K562 (cell line): ENCODE data around the gene CSKMT. TPM values are rescaled to one million over a fixed set of nuclear protein-coding genes. Genes with fewer than 3 reads are reported as not detected.

Experiments used
- BCOR ChIP-seq: fragments of 450-650 bp; IDR thresholded peaks from 2 replicates; pipeline ENCODE4 v1.6.1; 2016
- C11orf30 ChIP-seq: fragments of 450-650 bp; IDR thresholded peaks from 2 replicates; pipeline ENCODE4 v1.6.1; 2016; ENCODE audit warnings: low read depth, mild to moderate bottlenecking
- E2F4 ChIP-seq: sonication (generic); formaldehyde crosslinking; IDR thresholded peaks from 2 replicates; pipeline ENCODE4 v1.8.0; 2022; ENCODE audit warnings: mild to moderate bottlenecking, low read depth, missing genetic modification reagents
- ETV5 ChIP-seq: sonication (generic); formaldehyde crosslinking; IDR thresholded peaks from 2 replicates; pipeline ENCODE4 v1.4.0; 2020; ENCODE audit warnings: low read depth, mild to moderate bottlenecking, missing genetic modification reagents
- HMGXB4 ChIP-seq: sonication (generic); formaldehyde crosslinking; IDR thresholded peaks from 2 replicates; pipeline ENCODE4 v1.8.1; 2023; ENCODE audit warnings: mild to moderate bottlenecking, missing genetic modification reagents
- L3MBTL2 ChIP-seq: fragments of 450-650 bp; IDR thresholded peaks from 2 replicates; pipeline ENCODE4 v1.6.1; 2016; ENCODE audit warnings: mild to moderate bottlenecking, moderate library complexity
- MAZ ChIP-seq, 2 experiments: fragments of 450-650 bp in 1 of 2; sonication (generic) in 1 of 2; formaldehyde crosslinking; IDR thresholded peaks in 1 of 2; conservative IDR thresholded peaks in 1 of 2; 2 replicates each; pipeline versions ENCODE4 v1.4.0 to v1.5.0; 2020; ENCODE audit warnings: mild to moderate bottlenecking in 1 of 2, missing genetic modification reagents in 1 of 2
- MEIS2 ChIP-seq: fragments of 450-650 bp; IDR thresholded peaks from 2 replicates; pipeline ENCODE4 v1.6.1; 2014; ENCODE audit warnings: mild to moderate bottlenecking; ENCODE audit not compliant: partially characterized antibody
- PHF20 ChIP-seq: fragments of 450-650 bp; IDR thresholded peaks from 2 replicates; pipeline ENCODE4 v1.6.1; 2018; ENCODE audit not compliant: partially characterized antibody
- SP1 ChIP-seq: sonication (generic); formaldehyde crosslinking; IDR thresholded peaks from 2 replicates; pipeline ENCODE4 v1.8.1; 2022; ENCODE audit warnings: mild to moderate bottlenecking, missing genetic modification reagents
- TEAD1 ChIP-seq, 2 experiments: fragments of 450-650 bp in 1 of 2; sonication (generic) in 1 of 2; formaldehyde crosslinking; IDR thresholded peaks; 2 replicates each; pipeline versions ENCODE4 v1.4.0 to v1.8.0; 2020 to 2022; ENCODE audit warnings: mild to moderate bottlenecking in 2 of 2, missing genetic modification reagents in 1 of 2
- YY1 ChIP-seq, 3 experiments: IDR thresholded peaks; 2 replicates each; pipeline ENCODE4 v1.6.1; 2011; ENCODE audit warnings: low read length in 2 of 3, mild to moderate bottlenecking in 2 of 3, moderate library complexity in 2 of 3, borderline replicate concordance in 1 of 3, control low read depth in 1 of 3, low read depth in 1 of 3; ENCODE audit not compliant: insufficient read depth in 3 of 3, insufficient replicate concordance in 2 of 3, control insufficient read depth in 1 of 3, insufficient read length in 1 of 3; ENCODE audit errors: extremely low read depth in 1 of 3
- ZNF384 ChIP-seq: IDR thresholded peaks from 2 replicates; pipeline ENCODE4 v1.6.1; 2012; ENCODE audit warnings: low read depth, low read length, improper control_type of control experiment
- polyA plus RNA-seq, 8 experiments: library from polyadenylated mRNA; depleted of rRNA in 4 of 8; stranded (reverse) in 5 of 8; unstranded in 3 of 8; fragments of >200 nt; fragmentation: Nextera tagmentation in 2 of 8; fragmentation: Illumina TruSeq in 1 of 8; extraction: Ambion mirVana in 2 of 8; extraction: Trizol in 1 of 8; gene quantifications; 2 replicates each; pipeline versions ENCODE4 v1.2.1 to v1.2.3, GENCODE V29; 2011 to 2014; ENCODE audit warnings: inconsistent platforms in 1 of 8, missing spikeins in 1 of 8
- total RNA-seq, 7 experiments: library from RNA; depleted of rRNA in 6 of 7; stranded (reverse); fragments of >200 nt in 6 of 7; fragmentation: Illumina TruSeq in 2 of 7; extraction: Trizol in 2 of 7; gene quantifications; 2 replicates each; pipeline versions ENCODE4 v1.2.1 to v1.2.3, GENCODE V29; 2011 to 2021; ENCODE audit warnings: low replicate concordance in 1 of 7
- TF ChIP-seq, protein P1 (sequence below), 2 experiments: fragments of 250-450 bp in 1 of 2; fragments of 450-650 bp in 1 of 2; sonication (Bioruptor Pico) in 1 of 2; IDR thresholded peaks; 2 replicates each; pipeline versions ENCODE4 v1.6.1 to v1.8.0; 2016 to 2021; ENCODE audit warnings: mild to moderate bottlenecking in 2 of 2, moderate library complexity in 2 of 2, missing compliant biosample characterization in 1 of 2, missing genetic modification characterization in 1 of 2
- TF ChIP-seq, protein P2 (sequence below): fragments of 150-350 bp; conservative IDR thresholded peaks from 2 replicates; pipeline ENCODE4 v1.6.1; 2014; ENCODE audit warnings: low read length
- TF ChIP-seq, protein P3 (sequence below): fragments of 250-450 bp; sonication (Bioruptor Pico); IDR thresholded peaks from 2 replicates; pipeline ENCODE4 v1.5.0; 2021

The CSKMT gene
- total and polyA plus RNA-seq, 9 of the 15 experiments (the other 6 are each of a cell fraction or from before 2014, with no cell fraction given) = 10.3 to 108 (median 27.2) TPM

GRCh38 chr11:62671608-62672389 is 6.7 kb downstream of the CSKMT start, which contains the start of the genes LBHD1 and UQCC3 (continued):
- TF ChIP-seq TEAD1 (CRISPR knock-in tag; IDR thresholded peaks at IDR 0.05) = peak; percentile 10 to 87; a peak in 2 of 4 replicates
- peak; percentile 44; the same call in 1 of the 2 replicates for TF ChIP-seq E2F4 (CRISPR knock-in tag)
- peak; percentile 69 for TF ChIP-seq C11orf30
- peak; percentile 42 to 49; a peak in 1 of 4 replicates for TF ChIP-seq MAZ (CRISPR knock-in tag; conservative IDR thresholded peaks at IDR 0.05 in 1 of 2, IDR thresholded peaks at IDR 0.05 in 1 of 2)
- no peak for TF ChIP-seq MEIS2
- peak; percentile 41; the same call in 1 of the 2 replicates for TF ChIP-seq BCOR
- peak; percentile 48 to 92 (median 80) for TF ChIP-seq YY1 (IDR thresholded peaks at IDR 0.05; ENCODE audit: borderline replicate concordance in 1 of 3, control insufficient read depth in 1 of 3, extremely low read depth in 1 of 3, insufficient read depth in 3 of 3, insufficient read length in 1 of 3, insufficient replicate concordance in 2 of 3, low read depth in 1 of 3, low read length in 2 of 3)
- TF ChIP-seq, protein P1, sequence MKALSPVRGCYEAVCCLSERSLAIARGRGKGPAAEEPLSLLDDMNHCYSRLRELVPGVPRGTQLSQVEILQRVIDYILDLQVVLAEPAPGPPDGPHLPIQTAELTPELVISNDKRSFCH (CRISPR knock-in tag; IDR thresholded peaks at IDR 0.05) = no peak
- TF ChIP-seq, protein P1 (tag; IDR thresholded peaks at IDR 0.05) = peak; percentile 43; the same call in 1 of the 2 replicates
- TF ChIP-seq, protein P2, sequence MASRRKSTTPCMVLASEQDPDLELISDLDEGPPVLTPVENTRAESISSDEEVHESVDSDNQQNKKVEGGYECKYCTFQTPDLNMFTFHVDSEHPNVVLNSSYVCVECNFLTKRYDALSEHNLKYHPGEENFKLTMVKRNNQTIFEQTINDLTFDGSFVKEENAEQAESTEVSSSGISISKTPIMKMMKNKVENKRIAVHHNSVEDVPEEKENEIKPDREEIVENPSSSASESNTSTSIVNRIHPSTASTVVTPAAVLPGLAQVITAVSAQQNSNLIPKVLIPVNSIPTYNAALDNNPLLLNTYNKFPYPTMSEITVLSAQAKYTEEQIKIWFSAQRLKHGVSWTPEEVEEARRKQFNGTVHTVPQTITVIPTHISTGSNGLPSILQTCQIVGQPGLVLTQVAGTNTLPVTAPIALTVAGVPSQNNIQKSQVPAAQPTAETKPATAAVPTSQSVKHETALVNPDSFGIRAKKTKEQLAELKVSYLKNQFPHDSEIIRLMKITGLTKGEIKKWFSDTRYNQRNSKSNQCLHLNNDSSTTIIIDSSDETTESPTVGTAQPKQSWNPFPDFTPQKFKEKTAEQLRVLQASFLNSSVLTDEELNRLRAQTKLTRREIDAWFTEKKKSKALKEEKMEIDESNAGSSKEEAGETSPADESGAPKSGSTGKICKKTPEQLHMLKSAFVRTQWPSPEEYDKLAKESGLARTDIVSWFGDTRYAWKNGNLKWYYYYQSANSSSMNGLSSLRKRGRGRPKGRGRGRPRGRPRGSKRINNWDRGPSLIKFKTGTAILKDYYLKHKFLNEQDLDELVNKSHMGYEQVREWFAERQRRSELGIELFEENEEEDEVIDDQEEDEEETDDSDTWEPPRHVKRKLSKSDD = no peak
- TF ChIP-seq L3MBTL2 = peak; percentile 64; the same call in 1 of the 2 replicates
- TF ChIP-seq ZNF384 = peak; percentile 27; the same call in 1 of the 2 replicates
- TF ChIP-seq SP1 = no peak; the same call in 1 of the 2 replicates
- TF ChIP-seq ETV5 (CRISPR knock-in tag) = peak; percentile 73; the same call in 1 of the 2 replicates
- peak; percentile 57; the same call in 1 of the 2 replicates for TF ChIP-seq HMGXB4
- peak; percentile 8 for TF ChIP-seq PHF20
- TF ChIP-seq, protein P3, sequence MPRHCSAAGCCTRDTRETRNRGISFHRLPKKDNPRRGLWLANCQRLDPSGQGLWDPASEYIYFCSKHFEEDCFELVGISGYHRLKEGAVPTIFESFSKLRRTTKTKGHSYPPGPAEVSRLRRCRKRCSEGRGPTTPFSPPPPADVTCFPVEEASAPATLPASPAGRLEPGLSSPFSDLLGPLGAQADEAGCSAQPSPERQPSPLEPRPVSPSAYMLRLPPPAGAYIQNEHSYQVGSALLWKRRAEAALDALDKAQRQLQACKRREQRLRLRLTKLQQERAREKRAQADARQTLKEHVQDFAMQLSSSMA (CRISPR knock-in tag) = 0 out of 2 replicates have a peak, but pooled peaks have one; percentile 70
